Tibial artery (tissue), 4 donors: ENCODE results near the gene IQCF6.

Source experiments
- DNase-seq, 2 donors: peaks; one replicate each; pipeline ENCODE4 v3.0.0-alpha.2; 2019
- H3K27ac ChIP-seq, 2 donors: fragments of 200-600 bp; sonication (generic) in 1 of 2; 1 replicate in 1 of 2; 2 replicates in 1 of 2; pipeline ENCODE4 v1.5.1; 2018 to 2019; ENCODE audit warnings: mild to moderate bottlenecking in 1 of 2
- H3K27me3 ChIP-seq, 2 donors: fragments of 200-600 bp; sonication (generic) in 1 of 2; one replicate each; pipeline versions ENCODE4 v1.5.1 to v1.6.0; 2016 to 2019
- H3K36me3 ChIP-seq, 3 donors: fragments of 200-600 bp; sonication (generic) in 2 of 3; one replicate each; pipeline ENCODE4 v1.5.1; 2016 to 2019; ENCODE audit warnings: mild to moderate bottlenecking in 2 of 3
- H3K4me1 ChIP-seq, 4 donors: fragments of 200-600 bp; sonication (generic) in 2 of 4; 1 replicate in 3 of 4; 2 replicates in 1 of 4; pipeline ENCODE4 v1.5.1; 2016 to 2019
- H3K4me3 ChIP-seq, 2 donors: fragments of 200-600 bp; sonication (generic) in 1 of 2; 1 replicate in 1 of 2; 2 replicates in 1 of 2; pipeline ENCODE4 v1.5.1; 2018 to 2019; ENCODE audit warnings: mild to moderate bottlenecking in 2 of 2
- H3K9me3 ChIP-seq, 3 donors: fragments of 200-600 bp; sonication (generic) in 1 of 3; one replicate each; pipeline ENCODE4 v1.5.1; 2016 to 2019
- CTCF ChIP-seq, 2 experiments: fragments of 200-600 bp in 1 of 2; fragments of 450-650 bp in 1 of 2; IDR thresholded peaks; one replicate each; pipeline ENCODE4 v1.5.1; 2017 to 2019; ENCODE audit warnings: antibody characterized with exemption in 2 of 2, mild to moderate bottlenecking in 1 of 2, moderate library complexity in 1 of 2
- intact Hi-C: fragments of 100-400 bp; cut with DNase I; formaldehyde crosslinking; loops from one replicate; pipeline ENCODE4 v1.15.0; 2023; ENCODE audit warnings: low total_unique reads

The IQCF6 gene

GRCh38 chr3:51734572-51734907, 44.5 kb downstream of the IQCF6 start:
- no peak for TF ChIP-seq CTCF (IDR thresholded peaks at IDR 0.05)
- Histone ChIP-seq H3K36me3 (no peaks in the 10 kb centered on the region), H3K4me3 (no peak overlapping the region), H3K9me3 (no peaks in the 10 kb centered on the region), H3K27me3 (no peaks in the 10 kb centered on the region), H3K4me1 (no peaks in the 10 kb centered on the region), H3K27ac (no peak overlapping the region)
- intact Hi-C loops, result no loop called here
- no peak for DNase-seq

GRCh38 chr3:51733859-51734571, 45.0 kb downstream of the IQCF6 start:
- Histone ChIP-seq H3K9me3 (no peaks in the 10 kb centered on the region), H3K36me3 (no peaks in the 10 kb centered on the region), H3K27me3 (no peaks in the 10 kb centered on the region), H3K4me3 (no peak overlapping the region), H3K27ac (no peak overlapping the region), H3K4me1 (no peaks in the 10 kb centered on the region)
- intact Hi-C loops, result no loop called here
- no peak for DNase-seq
- TF ChIP-seq CTCF (IDR thresholded peaks at IDR 0.05), result no peak

DNA sequence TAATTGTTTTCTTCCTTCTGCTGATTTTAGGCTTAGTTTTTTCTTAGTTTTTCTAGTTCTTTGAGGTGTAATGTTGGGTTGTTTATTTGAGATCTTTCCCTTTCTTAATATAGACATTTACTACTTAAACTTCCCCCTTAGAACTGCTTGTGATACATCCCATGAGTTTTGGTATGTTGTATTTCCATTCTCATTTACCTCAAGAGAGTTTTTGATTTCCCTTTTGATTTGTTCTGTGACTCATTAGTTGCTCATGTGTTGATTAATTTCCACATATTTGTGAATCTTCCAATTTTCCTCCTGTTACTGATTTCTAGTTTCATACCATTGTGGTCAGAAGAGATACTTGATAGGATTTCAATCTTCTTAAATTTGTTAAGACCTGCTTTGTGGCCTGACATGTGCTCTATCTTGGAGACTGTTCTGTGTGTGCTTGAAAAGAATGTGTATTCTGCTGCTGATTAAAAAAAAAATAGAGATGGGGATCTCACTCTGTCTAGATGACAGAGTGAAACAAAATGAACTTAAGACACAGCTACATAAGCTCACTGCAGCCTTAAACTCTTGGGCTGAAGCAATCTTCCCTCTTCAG, 49.9 kb downstream of the IQCF6 start:
- no peaks in the 10 kb centered on the region for H3K27me3 ChIP-seq
- no peak overlapping the region for H3K4me3 ChIP-seq
- no peaks in the 10 kb centered on the region for H3K36me3 ChIP-seq
- no peak for TF ChIP-seq CTCF (IDR thresholded peaks at IDR 0.05)
- no peak for DNase-seq
- no peaks in the 10 kb centered on the region for H3K9me3 ChIP-seq
- intact Hi-C loops, result no loop called here
- no peak overlapping the region for H3K27ac ChIP-seq
- H3K4me1 ChIP-seq, result no peaks in the 10 kb centered on the region
